Mucosa of descending colon (tissue), 3 donors: ENCODE data around the gene CLDN11. TPM values are rescaled to one million over a fixed set of nuclear protein-coding genes. Genes with fewer than 3 reads are reported as not detected.
A peak's percentile ranks its signal among the peaks of the same experiment; 100 is the strongest.

Source experiments
- ATAC-seq: fragments of 200-7000 bp; cut with Tn5 transposase; one replicate; pipeline ENCODE4 v1.9.1; 2020; ENCODE audit warnings: mild to moderate bottlenecking, moderate library complexity
- DNase-seq, 3 donors: peaks; one replicate each; pipeline ENCODE4 v3.0.0-alpha.2; 2020
- H3K36me3 ChIP-seq: fragments of 200-600 bp; one replicate; pipeline ENCODE4 v1.8.0; 2021; ENCODE audit warnings: low read depth, mild to moderate bottlenecking
- H3K4me1 ChIP-seq: fragments of 200-600 bp; one replicate; pipeline ENCODE4 v1.8.0; 2021; ENCODE audit warnings: low read depth, mild to moderate bottlenecking
- H3K4me3 ChIP-seq: fragments of 200-600 bp; one replicate; pipeline ENCODE4 v1.8.0; 2021; ENCODE audit warnings: mild to moderate bottlenecking
- H3K9me3 ChIP-seq: fragments of 200-600 bp; one replicate; pipeline ENCODE4 v1.8.0; 2021; ENCODE audit warnings: mild to moderate bottlenecking
- CTCF ChIP-seq: fragments of 200-600 bp; IDR thresholded peaks from one replicate; pipeline ENCODE4 v1.8.0; 2022; ENCODE audit warnings: antibody characterized with exemption, mild to moderate bottlenecking
- intact Hi-C, 2 donors: fragments of 100-400 bp; cut with DNase I in 1 of 2; cut with micrococcal nuclease in 1 of 2; formaldehyde crosslinking; loops; one replicate each; pipeline versions ENCODE4 v1.11.0 to v1.11.1; 2022; cut with DNase I, micrococcal nuclease
- total RNA-seq, 3 donors: library from RNA; stranded (reverse); fragmentation: NEBNext Ultra II Directional in 2 of 3; extraction: Animal tissue kit (Norgen Biotek cat#: 25700) in 2 of 3; gene quantifications; one replicate each; pipeline versions ENCODE4 v1.2.1 to v1.2.4, GENCODE V29; 2021 to 2023
- donor health status: DM: no; HTN: no; CAD: no; lungs with moderate emphysema.
- donor health status: DM: no; HTN: no; CAD: no.
- donor health status: DM: no; HTN: yes; CAD: no.

CLDN11 gene
- total RNA-seq, 3 donors from 2014 or later, result 2.8 to 15.9 (median 5.9) TPM

GRCh38 chr3:170437696-170438407, 19.2 kb downstream of the CLDN11 start:
- no peak for ATAC-seq
- Histone ChIP-seq H3K9me3 (no peaks in the 10 kb centered on the region), H3K4me1 (no peaks in the 10 kb centered on the region), H3K36me3 (no peaks in the 10 kb centered on the region), H3K4me3 (no peak overlapping the region)
- no peak for DNase-seq
- intact Hi-C loops, result no loop called here
- TF ChIP-seq CTCF, result no peak

DNA sequence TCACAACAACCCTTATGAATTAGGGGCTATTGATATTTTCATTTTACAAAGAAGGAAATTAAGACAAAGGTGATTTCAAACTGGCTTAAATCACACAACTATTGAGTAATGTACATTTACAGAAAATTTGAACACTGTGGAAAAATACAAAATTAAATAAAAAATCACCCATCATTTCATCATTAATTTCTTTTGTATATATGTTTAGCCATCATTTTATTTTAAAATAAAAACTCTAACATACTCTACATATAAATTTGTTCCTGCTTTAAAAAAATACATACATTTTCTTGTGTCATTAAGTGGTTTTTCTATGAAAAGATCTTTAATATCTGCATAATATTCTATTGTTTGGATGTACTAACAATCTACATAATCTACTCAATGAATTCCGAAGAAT, 20.2 kb downstream of the CLDN11 start:
- no peak overlapping the region for H3K4me3 ChIP-seq
- H3K9me3 ChIP-seq, result no peaks in the 10 kb centered on the region
- no peaks in the 10 kb centered on the region for H3K4me1 ChIP-seq
- intact Hi-C loops, result no loop called here
- no peak for DNase-seq
- no peak for ATAC-seq
- no peak for TF ChIP-seq CTCF
- H3K36me3 ChIP-seq, result no peaks in the 10 kb centered on the region

- ATAC-seq (peak; percentile 51), DNase-seq (no peak)
- intact Hi-C loops, result no loop called here
- Histone ChIP-seq H3K4me3 (no peak overlapping the region), H3K36me3 (no peaks in the 10 kb centered on the region), H3K9me3 (no peaks in the 10 kb centered on the region), H3K4me1 (no peaks in the 10 kb centered on the region)
- no peak for TF ChIP-seq CTCF
Observed at GRCh38 chr3:170440344-170440743, 21.7 kb downstream of the CLDN11 start.

- no peaks in the 10 kb centered on the region for H3K9me3 ChIP-seq
- intact Hi-C loops, result no loop called here
- H3K36me3 ChIP-seq, result no peaks in the 10 kb centered on the region
- ATAC-seq, result no peak
- no peak overlapping the region for H3K4me3 ChIP-seq
- no peak for DNase-seq
- no peak for TF ChIP-seq CTCF
- no peaks in the 10 kb centered on the region for H3K4me1 ChIP-seq
Observed at GRCh38 chr3:170441412-170441811, 22.7 kb downstream of the CLDN11 start.

GRCh38 chr3:170442947-170443346, 24.3 kb downstream of the CLDN11 start:
- Histone ChIP-seq H3K36me3 (no peaks in the 10 kb centered on the region), H3K4me1 (no peaks in the 10 kb centered on the region), H3K9me3 (no peaks in the 10 kb centered on the region), H3K4me3 (no peak overlapping the region)
- TF ChIP-seq CTCF, result no peak
- DNase-seq (no peak), ATAC-seq (no peak)
- intact Hi-C loops, result no loop called here

DNA sequence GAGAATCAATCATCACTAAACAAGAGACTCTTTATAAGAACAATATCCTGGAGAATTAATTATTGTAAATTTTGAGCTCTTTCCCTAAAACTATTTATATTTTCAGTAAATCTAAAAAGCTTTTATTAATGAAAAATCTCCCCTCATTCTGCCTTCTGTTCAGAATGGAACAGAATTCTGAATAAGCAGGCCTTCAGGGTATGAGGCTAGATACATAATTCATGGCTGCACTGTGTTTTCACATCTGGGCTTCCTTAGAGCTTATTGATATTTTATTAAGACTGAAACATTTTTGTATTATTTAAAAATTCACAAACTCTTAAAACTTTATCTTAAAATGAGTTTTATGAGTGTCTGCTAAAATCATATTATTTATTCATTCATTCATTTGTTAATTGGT, 24.8 kb downstream of the CLDN11 start:
- DNase-seq (no peak), ATAC-seq (no peak)
- intact Hi-C loops, result no loop called here
- TF ChIP-seq CTCF, result no peak
- H3K36me3 ChIP-seq, result no peaks in the 10 kb centered on the region
- H3K4me1 ChIP-seq, result no peaks in the 10 kb centered on the region
- H3K9me3 ChIP-seq, result no peaks in the 10 kb centered on the region
- no peak overlapping the region for H3K4me3 ChIP-seq
